Uterus (tissue), 2 donors: Measurements from ENCODE around the gene LCNL1.

ENCODE experiments used
- POLR2A ChIP-seq, 2 donors: fragments of 450-650 bp; IDR thresholded peaks; one replicate each; pipeline ENCODE4 v1.6.1; 2016; ENCODE audit warnings: antibody characterized with exemption in 2 of 2, mild to moderate bottlenecking in 1 of 2, moderate library complexity in 1 of 2
- TF ChIP-seq, protein P1 (sequence below), 4 experiments: fragments of 200-600 bp in 2 of 4; fragments of 450-650 bp in 2 of 4; sonication (generic) in 2 of 4; IDR thresholded peaks; one replicate each; pipeline ENCODE4 v1.5.1; 2016 to 2019; ENCODE audit warnings: antibody characterized with exemption in 4 of 4, mild to moderate bottlenecking in 2 of 4, moderate library complexity in 1 of 4

DNA sequence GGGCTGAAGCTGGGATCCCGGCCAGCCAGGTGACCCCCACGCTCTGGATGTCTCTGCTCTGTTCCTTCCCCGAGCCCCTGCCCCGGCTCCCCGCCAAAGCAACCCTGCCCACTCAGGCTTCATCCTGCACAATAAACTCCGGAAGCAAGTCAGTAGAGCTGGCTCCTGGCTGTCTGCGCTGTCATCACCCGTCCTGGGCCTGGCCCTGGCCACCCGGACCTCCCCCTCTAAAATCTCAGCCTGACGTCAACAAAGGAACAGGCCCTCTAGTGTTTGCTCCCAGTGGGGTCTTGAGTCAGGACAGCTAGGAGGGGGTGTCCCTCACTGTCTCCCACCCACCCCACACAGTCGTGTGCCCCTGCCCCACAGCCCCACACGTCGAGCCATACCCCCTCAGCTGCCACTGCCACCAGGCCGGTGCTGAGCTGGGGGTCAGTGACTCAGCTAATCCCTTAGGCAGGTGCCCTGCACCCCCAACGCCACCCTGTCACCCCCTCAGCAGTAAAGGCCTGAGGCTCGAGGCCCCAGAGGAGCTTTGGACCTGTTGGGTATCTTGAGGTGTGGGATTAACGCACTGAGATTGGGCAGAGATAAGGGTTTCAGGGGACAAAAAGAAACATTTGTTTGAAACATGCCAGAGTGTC is 1.1 kb upstream of the LCNL1 start:
- TF ChIP-seq, protein P1, sequence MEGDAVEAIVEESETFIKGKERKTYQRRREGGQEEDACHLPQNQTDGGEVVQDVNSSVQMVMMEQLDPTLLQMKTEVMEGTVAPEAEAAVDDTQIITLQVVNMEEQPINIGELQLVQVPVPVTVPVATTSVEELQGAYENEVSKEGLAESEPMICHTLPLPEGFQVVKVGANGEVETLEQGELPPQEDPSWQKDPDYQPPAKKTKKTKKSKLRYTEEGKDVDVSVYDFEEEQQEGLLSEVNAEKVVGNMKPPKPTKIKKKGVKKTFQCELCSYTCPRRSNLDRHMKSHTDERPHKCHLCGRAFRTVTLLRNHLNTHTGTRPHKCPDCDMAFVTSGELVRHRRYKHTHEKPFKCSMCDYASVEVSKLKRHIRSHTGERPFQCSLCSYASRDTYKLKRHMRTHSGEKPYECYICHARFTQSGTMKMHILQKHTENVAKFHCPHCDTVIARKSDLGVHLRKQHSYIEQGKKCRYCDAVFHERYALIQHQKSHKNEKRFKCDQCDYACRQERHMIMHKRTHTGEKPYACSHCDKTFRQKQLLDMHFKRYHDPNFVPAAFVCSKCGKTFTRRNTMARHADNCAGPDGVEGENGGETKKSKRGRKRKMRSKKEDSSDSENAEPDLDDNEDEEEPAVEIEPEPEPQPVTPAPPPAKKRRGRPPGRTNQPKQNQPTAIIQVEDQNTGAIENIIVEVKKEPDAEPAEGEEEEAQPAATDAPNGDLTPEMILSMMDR (IDR thresholded peaks at IDR 0.05), result no peak
- TF ChIP-seq POLR2A (IDR thresholded peaks at IDR 0.05), result no peak
